ENCODE data around the gene TET3.

The TET3 gene

GRCh38 chr2:74010087-74010541 is 25.4 kb downstream of the TET3 start:
- Histone ChIP-seq H3K27me3 (ENCODE audit: control insufficient read depth in 1 of 2, insufficient read depth in 2 of 2, low read length in 2 of 2) (no peaks in the 10 kb centered on the region), H3K36me3 (ENCODE audit: insufficient read depth, low read length) (no peaks in the 10 kb centered on the region), H3K4me3 (ENCODE audit: low read depth in 1 of 2, low read length in 2 of 2) (no peak overlapping the region), H3K9me3 (ENCODE audit: low read length) (no peaks in the 10 kb centered on the region), H3K4me1 (ENCODE audit: insufficient read depth, low read length) (peaks cover 16% of the 10 kb centered on the region), H3K27ac (ENCODE audit: low read depth, low read length) (no peak overlapping the region), H3K9ac (ENCODE audit: low read length) (no peak overlapping the region)

GRCh38 chr2:74011246-74011645 is 26.5 kb downstream of the TET3 start:
- no peaks in the 10 kb centered on the region for H3K9me3 ChIP-seq (ENCODE audit: low read length)
- H3K9ac ChIP-seq (ENCODE audit: low read length) = no peak overlapping the region
- no peak overlapping the region for H3K27ac ChIP-seq (ENCODE audit: low read depth, low read length)
- H3K4me3 ChIP-seq (ENCODE audit: low read depth in 1 of 2, low read length in 2 of 2) = no peak overlapping the region
- peaks cover 11% of the 10 kb centered on the region for H3K4me1 ChIP-seq (ENCODE audit: insufficient read depth, low read length)
- no peaks in the 10 kb centered on the region for H3K27me3 ChIP-seq (ENCODE audit: control insufficient read depth in 1 of 2, insufficient read depth in 2 of 2, low read length in 2 of 2)
- no peaks in the 10 kb centered on the region for H3K36me3 ChIP-seq (ENCODE audit: insufficient read depth, low read length)

GRCh38 chr2:74014813-74015212 is 30.1 kb downstream of the TET3 start:
- Histone ChIP-seq H3K4me3 (ENCODE audit: low read depth in 1 of 2, low read length in 2 of 2) (no peak overlapping the region), H3K9me3 (ENCODE audit: low read length) (no peaks in the 10 kb centered on the region), H3K27me3 (ENCODE audit: control insufficient read depth in 1 of 2, insufficient read depth in 2 of 2, low read length in 2 of 2) (no peaks in the 10 kb centered on the region), H3K4me1 (ENCODE audit: insufficient read depth, low read length) (peaks cover 5% of the 10 kb centered on the region), H3K27ac (ENCODE audit: low read depth, low read length) (no peak overlapping the region), H3K9ac (ENCODE audit: low read length) (no peak overlapping the region), H3K36me3 (ENCODE audit: insufficient read depth, low read length) (no peaks in the 10 kb centered on the region)

DNA sequence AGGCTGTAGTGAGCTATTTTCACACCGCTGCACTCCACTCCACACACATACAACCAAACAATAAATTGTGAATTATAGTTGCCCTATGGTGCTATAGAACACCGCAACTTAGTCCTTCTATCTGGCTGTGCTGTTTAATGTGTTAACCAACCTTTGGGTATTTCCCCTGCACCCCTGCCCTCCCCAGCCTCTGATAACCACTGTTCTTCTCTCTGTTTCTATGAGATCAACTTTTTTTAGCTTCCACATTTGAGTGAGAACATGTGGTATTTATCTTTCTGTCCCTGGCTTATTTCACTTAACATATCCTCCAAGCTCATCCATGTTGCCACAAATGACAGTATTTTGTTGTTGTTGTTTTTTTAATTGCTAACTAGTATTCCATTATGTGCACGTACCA is 32.5 kb downstream of the TET3 start:
- no peak overlapping the region for H3K9ac ChIP-seq (ENCODE audit: low read length)
- H3K27me3 ChIP-seq (ENCODE audit: control insufficient read depth in 1 of 2, insufficient read depth in 2 of 2, low read length in 2 of 2) = no peaks in the 10 kb centered on the region
- H3K4me1 ChIP-seq (ENCODE audit: insufficient read depth, low read length) = no peaks in the 10 kb centered on the region
- no peaks in the 10 kb centered on the region for H3K9me3 ChIP-seq (ENCODE audit: low read length)
- H3K36me3 ChIP-seq (ENCODE audit: insufficient read depth, low read length) = no peaks in the 10 kb centered on the region
- H3K27ac ChIP-seq (ENCODE audit: low read depth, low read length) = no peak overlapping the region
- H3K4me3 ChIP-seq (ENCODE audit: low read depth in 1 of 2, low read length in 2 of 2) = no peak overlapping the region

DNA sequence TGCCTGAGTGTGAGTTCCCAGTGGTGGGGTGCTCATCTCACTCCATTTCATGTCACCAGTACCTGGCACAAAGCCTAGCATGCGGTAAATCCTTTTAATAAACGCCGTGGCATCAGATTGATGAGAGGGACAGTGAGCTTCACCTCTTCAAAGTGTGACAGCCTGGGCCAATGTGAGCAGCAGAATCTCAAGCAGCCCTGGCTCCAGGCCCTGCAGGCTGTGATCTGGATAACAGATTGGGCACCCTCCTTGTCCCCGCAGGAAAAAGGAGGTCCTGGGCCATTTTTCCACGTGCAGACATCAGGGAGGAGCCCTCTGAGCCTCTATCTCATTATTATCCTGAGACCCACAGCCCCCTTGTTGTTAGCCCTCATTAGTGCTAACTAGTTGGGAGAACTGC is 34.8 kb downstream of the TET3 start:
- Histone ChIP-seq H3K27me3 (ENCODE audit: control insufficient read depth in 1 of 2, insufficient read depth in 2 of 2, low read length in 2 of 2) (no peaks in the 10 kb centered on the region), H3K9me3 (ENCODE audit: low read length) (no peaks in the 10 kb centered on the region), H3K4me3 (ENCODE audit: low read depth in 1 of 2, low read length in 2 of 2) (no peak overlapping the region), H3K27ac (ENCODE audit: low read depth, low read length) (no peak overlapping the region), H3K4me1 (ENCODE audit: insufficient read depth, low read length) (no peaks in the 10 kb centered on the region), H3K9ac (ENCODE audit: low read length) (no peak overlapping the region), H3K36me3 (ENCODE audit: insufficient read depth, low read length) (no peaks in the 10 kb centered on the region)

- H3K27me3 ChIP-seq (ENCODE audit: control insufficient read depth in 1 of 2, insufficient read depth in 2 of 2, low read length in 2 of 2) = no peaks in the 10 kb centered on the region
- no peaks in the 10 kb centered on the region for H3K9me3 ChIP-seq (ENCODE audit: low read length)
- no peak overlapping the region for H3K4me3 ChIP-seq (ENCODE audit: low read depth in 1 of 2, low read length in 2 of 2)
- H3K27ac ChIP-seq (ENCODE audit: low read depth, low read length) = no peak overlapping the region
- no peaks in the 10 kb centered on the region for H3K36me3 ChIP-seq (ENCODE audit: insufficient read depth, low read length)
- no peak overlapping the region for H3K9ac ChIP-seq (ENCODE audit: low read length)
- H3K4me1 ChIP-seq (ENCODE audit: insufficient read depth, low read length) = no peaks in the 10 kb centered on the region
These were observed 36.1 kb downstream of the TET3 start for GRCh38 chr2:74020702-74021406.

DNA sequence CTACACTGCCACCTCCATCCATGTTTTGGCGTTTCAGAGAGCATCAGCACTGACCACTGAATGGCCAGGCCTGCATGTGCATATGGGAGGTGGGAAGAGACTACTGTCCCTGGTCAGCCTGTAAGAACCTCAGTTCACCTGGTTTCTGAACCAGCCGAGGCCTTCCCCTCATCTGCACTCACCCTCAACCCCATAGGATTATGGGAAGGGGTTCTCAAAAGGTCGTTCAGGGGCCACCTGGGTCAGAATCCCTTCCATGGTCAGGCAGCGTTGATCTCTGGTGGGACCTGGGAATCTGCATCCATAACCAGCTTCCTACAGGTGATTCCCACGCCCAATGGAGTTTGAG is 36.7 kb downstream of the TET3 start:
- Histone ChIP-seq H3K9ac (ENCODE audit: low read length) (no peak overlapping the region), H3K36me3 (ENCODE audit: insufficient read depth, low read length) (no peaks in the 10 kb centered on the region), H3K4me3 (ENCODE audit: low read depth in 1 of 2, low read length in 2 of 2) (no peak overlapping the region), H3K27me3 (ENCODE audit: control insufficient read depth in 1 of 2, insufficient read depth in 2 of 2, low read length in 2 of 2) (no peaks in the 10 kb centered on the region), H3K4me1 (ENCODE audit: insufficient read depth, low read length) (no peaks in the 10 kb centered on the region), H3K9me3 (ENCODE audit: low read length) (no peaks in the 10 kb centered on the region), H3K27ac (ENCODE audit: low read depth, low read length) (no peak overlapping the region)

GRCh38 chr2:74024216-74024615 is 39.5 kb downstream of the TET3 start:
- Histone ChIP-seq H3K9me3 (ENCODE audit: low read length) (no peaks in the 10 kb centered on the region), H3K36me3 (ENCODE audit: insufficient read depth, low read length) (no peaks in the 10 kb centered on the region), H3K4me3 (ENCODE audit: low read depth in 1 of 2, low read length in 2 of 2) (no peak overlapping the region), H3K27me3 (ENCODE audit: control insufficient read depth in 1 of 2, insufficient read depth in 2 of 2, low read length in 2 of 2) (no peaks in the 10 kb centered on the region), H3K9ac (ENCODE audit: low read length) (no peak overlapping the region), H3K27ac (ENCODE audit: low read depth, low read length) (no peak overlapping the region), H3K4me1 (ENCODE audit: insufficient read depth, low read length) (no peaks in the 10 kb centered on the region)

DNA sequence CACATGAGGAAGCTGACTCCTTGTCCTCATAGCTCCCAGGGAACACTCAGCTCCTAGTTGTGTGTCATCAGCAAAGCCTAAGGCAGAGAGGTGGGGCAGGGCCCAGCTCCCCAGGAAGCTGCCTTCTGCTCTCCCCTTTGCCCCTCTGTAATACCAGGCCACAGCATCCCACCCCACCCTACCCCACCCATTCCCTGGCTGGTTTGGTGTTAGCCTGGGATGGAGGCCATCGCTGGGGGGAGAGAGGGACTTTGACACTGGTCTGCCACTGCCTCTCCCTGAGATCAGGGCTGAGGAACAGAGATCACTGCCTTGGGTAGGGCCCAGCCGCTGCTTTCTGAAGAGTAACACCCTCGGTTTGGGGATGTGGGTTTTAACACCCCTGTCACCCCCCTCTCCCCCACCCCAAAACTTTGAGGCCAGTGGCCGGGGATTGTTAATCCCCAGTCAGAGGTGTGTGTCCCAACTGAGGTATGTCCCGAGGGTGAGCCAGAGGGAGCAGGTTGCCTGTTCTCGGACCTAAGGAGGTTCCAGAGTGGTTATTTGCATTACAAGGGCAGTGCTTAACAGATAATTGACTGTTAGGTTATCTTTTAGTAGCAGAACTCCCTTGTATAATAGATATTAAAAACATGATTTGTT is 41.4 kb downstream of the TET3 start:
- Histone ChIP-seq H3K27me3 (ENCODE audit: control insufficient read depth in 1 of 2, insufficient read depth in 2 of 2, low read length in 2 of 2) (no peaks in the 10 kb centered on the region), H3K9me3 (ENCODE audit: low read length) (no peaks in the 10 kb centered on the region), H3K4me3 (ENCODE audit: low read depth in 1 of 2, low read length in 2 of 2) (no peak overlapping the region), H3K9ac (ENCODE audit: low read length) (no peak overlapping the region), H3K27ac (ENCODE audit: low read depth, low read length) (no peak overlapping the region), H3K4me1 (ENCODE audit: insufficient read depth, low read length) (no peaks in the 10 kb centered on the region), H3K36me3 (ENCODE audit: insufficient read depth, low read length) (no peaks in the 10 kb centered on the region)

- Histone ChIP-seq H3K9me3 (ENCODE audit: low read length) (no peaks in the 10 kb centered on the region), H3K36me3 (ENCODE audit: insufficient read depth, low read length) (no peaks in the 10 kb centered on the region), H3K4me3 (ENCODE audit: low read depth in 1 of 2, low read length in 2 of 2) (no peak overlapping the region), H3K9ac (ENCODE audit: low read length) (no peak overlapping the region), H3K27ac (ENCODE audit: low read depth, low read length) (no peak overlapping the region), H3K4me1 (ENCODE audit: insufficient read depth, low read length) (peaks cover 2% of the 10 kb centered on the region), H3K27me3 (ENCODE audit: control insufficient read depth in 1 of 2, insufficient read depth in 2 of 2, low read length in 2 of 2) (no peaks in the 10 kb centered on the region)
These were observed 42.1 kb downstream of the TET3 start for GRCh38 chr2:74026687-74027241.

DNA sequence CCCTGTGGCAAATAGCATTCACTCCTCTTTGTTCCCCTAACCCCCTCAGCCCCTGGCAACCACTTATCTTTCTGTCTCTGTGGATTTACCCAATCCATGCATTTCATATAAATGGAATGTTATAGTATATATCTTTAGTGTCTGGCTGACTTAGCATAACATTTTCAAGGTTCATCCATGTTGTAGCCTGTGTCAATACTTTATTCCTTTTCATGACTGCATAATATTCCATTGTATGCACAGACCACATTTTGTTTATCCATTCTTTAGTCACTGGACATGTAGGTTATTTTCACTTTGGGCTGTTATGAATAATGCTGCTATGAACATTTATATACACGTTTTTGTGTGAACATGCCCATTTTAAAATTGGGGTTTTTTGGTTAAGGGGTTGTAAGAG is 42.8 kb downstream of the TET3 start:
- Histone ChIP-seq H3K4me3 (ENCODE audit: low read depth in 1 of 2, low read length in 2 of 2) (no peak overlapping the region), H3K4me1 (ENCODE audit: insufficient read depth, low read length) (peaks cover 9% of the 10 kb centered on the region), H3K27me3 (ENCODE audit: control insufficient read depth in 1 of 2, insufficient read depth in 2 of 2, low read length in 2 of 2) (no peaks in the 10 kb centered on the region), H3K9me3 (ENCODE audit: low read length) (no peaks in the 10 kb centered on the region), H3K9ac (ENCODE audit: low read length) (no peak overlapping the region), H3K27ac (ENCODE audit: low read depth, low read length) (no peak overlapping the region), H3K36me3 (ENCODE audit: insufficient read depth, low read length) (no peaks in the 10 kb centered on the region)

DNA sequence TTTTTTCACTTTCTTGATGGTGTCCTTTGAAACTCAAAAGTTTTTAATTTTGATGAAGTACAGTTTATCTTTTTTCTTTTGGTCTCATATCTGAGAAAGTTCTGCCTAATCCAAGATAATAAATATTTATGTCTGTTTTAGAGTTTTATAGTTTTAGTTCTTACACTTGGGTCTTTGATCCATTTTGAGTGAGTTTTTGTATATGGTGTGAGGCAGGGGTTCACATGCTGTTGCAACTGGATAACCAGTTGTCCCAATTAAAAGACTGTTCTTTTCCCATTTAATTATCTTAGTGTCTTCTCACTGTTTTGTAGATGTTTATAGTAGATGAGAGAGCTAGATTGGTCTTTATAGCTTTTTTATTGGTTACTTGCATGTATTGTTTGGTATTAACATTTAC is 43.6 kb downstream of the TET3 start:
- Histone ChIP-seq H3K27me3 (ENCODE audit: control insufficient read depth in 1 of 2, insufficient read depth in 2 of 2, low read length in 2 of 2) (no peaks in the 10 kb centered on the region), H3K9me3 (ENCODE audit: low read length) (no peaks in the 10 kb centered on the region), H3K4me1 (ENCODE audit: insufficient read depth, low read length) (peaks cover 16% of the 10 kb centered on the region), H3K4me3 (ENCODE audit: low read depth in 1 of 2, low read length in 2 of 2) (no peak overlapping the region), H3K9ac (ENCODE audit: low read length) (no peak overlapping the region), H3K27ac (ENCODE audit: low read depth, low read length) (no peak overlapping the region), H3K36me3 (ENCODE audit: insufficient read depth, low read length) (no peaks in the 10 kb centered on the region)
